H1 (cell line): Measurements from ENCODE around the gene GPX6. TPM values are rescaled to one million over a fixed set of nuclear protein-coding genes. Genes with fewer than 3 reads are reported as not detected.

Experiments
- CTCF ChIA-PET: fragments of 300-600 bp; sonication (Branson Sonifier 250); formaldehyde crosslinking; loops from one replicate; lab custom pipeline; 2021; ENCODE audit not compliant: partially characterized antibody; lab: Charles Lee
- POLR2A ChIA-PET: fragments of 300-600 bp; sonication (Branson Sonifier 250); formaldehyde crosslinking; loops from one replicate; lab custom pipeline; 2021; ENCODE audit warnings: inconsistent platforms; ENCODE audit not compliant: partially characterized antibody; lab: Charles Lee
- DNase-seq, 2 experiments: peaks; one replicate each; pipeline versions ENCODE4 v3.0.0 to v3.0.0-alpha.2; 2010 to 2022; ENCODE audit warnings: low spot score in 2 of 2, low read depth in 1 of 2, mixed read lengths in 1 of 2
- FAIRE-seq: peaks from 2 replicates; lab custom pipeline; 2011; peaks lifted over from hg19 to GRCh38; lab: Jason Lieb, UNC
- H2AFZ ChIP-seq: 2 replicates; pipeline ENCODE4 v1.8.1; 2012; ENCODE audit warnings: low read length, inconsistent platforms
- H2AK5ac ChIP-seq: 2 replicates; pipeline ENCODE4 v1.6.1; 2013; ENCODE audit warnings: low read depth, low read length
- H2BK120ac ChIP-seq: replicated peaks from 2 replicates; pipeline ENCODE3; 2013; ENCODE audit warnings: low read depth, low read length, inconsistent platforms
- H2BK12ac ChIP-seq: 2 replicates; pipeline ENCODE4 v1.6.1; 2013; ENCODE audit warnings: low read depth, low read length
- H2BK15ac ChIP-seq: 2 replicates; pipeline ENCODE4 v1.6.1; 2013; ENCODE audit warnings: low read length
- H2BK20ac ChIP-seq: 2 replicates; pipeline ENCODE4 v1.6.1; 2013; ENCODE audit warnings: low read length
- H2BK5ac ChIP-seq: 2 replicates; pipeline ENCODE4 v1.6.1; 2013; ENCODE audit warnings: low read depth, low read length
- H3K14ac ChIP-seq: 2 replicates; pipeline ENCODE4 v1.6.1; 2013; ENCODE audit warnings: inconsistent platforms; ENCODE audit not compliant: insufficient read length
- H3K18ac ChIP-seq: 2 replicates; pipeline ENCODE4 v1.6.1; 2013; ENCODE audit warnings: low read length; ENCODE audit errors: extremely low read depth
- H3K23ac ChIP-seq: 2 replicates; pipeline ENCODE4 v1.6.1; 2013; ENCODE audit warnings: inconsistent platforms; ENCODE audit not compliant: insufficient read length
- H3K23me2 ChIP-seq: 2 replicates; pipeline ENCODE4 v1.6.1; 2013; ENCODE audit warnings: low read depth, low read length
- H3K27ac ChIP-seq: 2 replicates; pipeline ENCODE4 v1.6.1; 2011; ENCODE audit warnings: low read depth, low read length, inconsistent platforms
- H3K27me3 ChIP-seq, 4 experiments: replicated peaks in 1 of 4; 1 replicate in 1 of 4; 2 replicates in 3 of 4; pipeline versions ENCODE4 v1.6.1 to v1.8.1; 2011 to 2013; ENCODE audit warnings: low read length in 3 of 4, mild to moderate bottlenecking in 3 of 4, inconsistent platforms in 2 of 4, mixed read lengths in 2 of 4, moderate library complexity in 1 of 4; ENCODE audit not compliant: control insufficient read depth in 3 of 4, insufficient read depth in 3 of 4; ENCODE audit errors: extremely low read depth in 1 of 4
- H3K36me3 ChIP-seq, 4 experiments: 2 replicates each; pipeline versions ENCODE4 v1.6.1 to v1.8.1; 2011 to 2013; ENCODE audit warnings: mild to moderate bottlenecking in 4 of 4, low read length in 3 of 4, moderate library complexity in 2 of 4, control low read depth in 1 of 4, inconsistent platforms in 1 of 4; ENCODE audit not compliant: insufficient read depth in 4 of 4, control insufficient read depth in 2 of 4
- H3K4ac ChIP-seq: replicated peaks from 2 replicates; pipeline ENCODE3; 2013; ENCODE audit warnings: low read length, low read depth, mixed read lengths, inconsistent platforms; ENCODE audit not compliant: insufficient read length
- H3K4me1 ChIP-seq, 4 experiments: replicated peaks in 1 of 4; 1 replicate in 1 of 4; 2 replicates in 3 of 4; pipeline versions ENCODE4 v1.6.1 to v1.8.1; 2011 to 2013; ENCODE audit warnings: low read length in 3 of 4, inconsistent platforms in 2 of 4, mixed read lengths in 1 of 4; ENCODE audit not compliant: insufficient read depth in 4 of 4, control insufficient read depth in 3 of 4
- H3K4me2 ChIP-seq, 2 experiments: 2 replicates each; pipeline versions ENCODE4 v1.6.1 to v1.8.1; 2011 to 2013; ENCODE audit warnings: low read depth in 2 of 2, low read length in 2 of 2, control low read depth in 1 of 2, inconsistent platforms in 1 of 2, mild to moderate bottlenecking in 1 of 2; ENCODE audit not compliant: insufficient read depth in 1 of 2
- H3K4me3 ChIP-seq, 4 experiments: fragments of 200-600, 300-600 bp in 1 of 4; sonication (generic), shearing (Covaris generic), sonication (Bioruptor Twin) in 1 of 4; 2 replicates each; pipeline versions ENCODE4 v1.5.1 to v1.8.1; 2011 to 2016; ENCODE audit warnings: low read length in 4 of 4, low read depth in 3 of 4, control low read depth in 2 of 4, inconsistent platforms in 2 of 4, mild to moderate bottlenecking in 2 of 4, mixed read lengths in 1 of 4, moderate library complexity in 1 of 4; ENCODE audit not compliant: insufficient read depth in 2 of 4; ENCODE audit errors: extremely low read depth in 1 of 4
- H3K56ac ChIP-seq: replicated peaks from 2 replicates; pipeline ENCODE3; 2013; ENCODE audit warnings: low read depth, mild to moderate bottlenecking, mixed read lengths, low read length, inconsistent platforms; ENCODE audit not compliant: insufficient read length
- H3K79me1 ChIP-seq: 2 replicates; pipeline ENCODE4 v1.6.1; 2013; ENCODE audit warnings: low read depth, low read length, control low read depth
- H3K79me2 ChIP-seq, 2 experiments: 2 replicates each; pipeline versions ENCODE4 v1.6.1 to v1.8.1; 2012 to 2013; ENCODE audit warnings: low read length in 2 of 2, mild to moderate bottlenecking in 2 of 2, inconsistent platforms in 1 of 2; ENCODE audit not compliant: insufficient read depth in 2 of 2, control insufficient read depth in 1 of 2
- H3K9ac ChIP-seq, 4 experiments: replicated peaks in 1 of 4; 1 replicate in 1 of 4; 2 replicates in 3 of 4; pipeline versions ENCODE4 v1.6.1 to v1.8.1; 2011 to 2013; ENCODE audit warnings: low read depth in 3 of 4, low read length in 3 of 4, control low read depth in 2 of 4, mild to moderate bottlenecking in 2 of 4, moderate library complexity in 2 of 4, inconsistent platforms in 1 of 4; ENCODE audit errors: extremely low read depth in 1 of 4
- H3K9me3 ChIP-seq, 2 experiments: 2 replicates each; pipeline versions ENCODE4 v1.6.1 to v1.8.1; 2012 to 2013; ENCODE audit warnings: mild to moderate bottlenecking in 2 of 2, moderate library complexity in 2 of 2, control low read depth in 1 of 2, inconsistent platforms in 1 of 2, low read depth in 1 of 2, low read length in 1 of 2, mixed read lengths in 1 of 2; ENCODE audit not compliant: insufficient read depth in 2 of 2
- H4K20me1 ChIP-seq, 2 experiments: replicated peaks in 1 of 2; 2 replicates each; pipeline versions ENCODE3 to v1.8.1; 2011 to 2013; ENCODE audit warnings: inconsistent platforms in 2 of 2, low read length in 2 of 2, mild to moderate bottlenecking in 1 of 2; ENCODE audit not compliant: insufficient read depth in 2 of 2, control insufficient read depth in 1 of 2
- H4K5ac ChIP-seq: 2 replicates; pipeline ENCODE4 v1.6.1; 2013; ENCODE audit warnings: low read length, low read depth, mixed read lengths, inconsistent platforms; ENCODE audit not compliant: insufficient read length
- H4K8ac ChIP-seq: 2 replicates; pipeline ENCODE4 v1.8.0; 2013; ENCODE audit warnings: mild to moderate bottlenecking, moderate library complexity, low read length, inconsistent platforms; ENCODE audit not compliant: insufficient read depth; ENCODE audit errors: extremely low read depth
- H4K91ac ChIP-seq: replicated peaks from 2 replicates; pipeline ENCODE3; 2013; ENCODE audit warnings: low read length, mixed read lengths, inconsistent platforms; ENCODE audit not compliant: insufficient read length
- CREB1 ChIP-seq: IDR thresholded peaks from 2 replicates; pipeline ENCODE4 v1.6.1; 2012; ENCODE audit warnings: inconsistent platforms
- EP300 ChIP-seq, 2 experiments: IDR thresholded peaks; 1 replicate in 1 of 2; 2 replicates in 1 of 2; pipeline ENCODE4 v1.6.1; 2011 to 2012; ENCODE audit warnings: low read depth in 2 of 2, low read length in 2 of 2, mild to moderate bottlenecking in 2 of 2, borderline replicate concordance in 1 of 2, inconsistent platforms in 1 of 2, moderate library complexity in 1 of 2
- HDAC6 ChIP-seq: IDR thresholded peaks from one replicate; pipeline ENCODE4 v1.7.1; 2012; ENCODE audit warnings: low read depth, mild to moderate bottlenecking, inconsistent platforms, low read length, moderate library complexity
- POLR2AphosphoS5 ChIP-seq: IDR thresholded peaks from 2 replicates; pipeline ENCODE4 v1.6.1; 2011; ENCODE audit warnings: low read depth, low read length
- TEAD4 ChIP-seq: IDR thresholded peaks from 2 replicates; pipeline ENCODE4 v1.6.1; 2012; ENCODE audit warnings: low read depth, low read length, inconsistent platforms, mixed read lengths
- YY1 ChIP-seq: IDR thresholded peaks from 2 replicates; pipeline ENCODE4 v1.6.1; 2011; ENCODE audit warnings: low read depth, mild to moderate bottlenecking, low read length
- WGBS, 2 experiments: shearing (Covaris generic) in 1 of 2; methylation state at CpG; one replicate each; pipeline versions ENCODE4 v1.1.6 to v1.1.7; 2013 to 2015; ENCODE audit warnings: low lambda C conversion rate in 2 of 2, mixed read lengths in 2 of 2, inconsistent platforms in 1 of 2, low coverage in 1 of 2, missing lambda C conversion rate in 1 of 2; ENCODE audit not compliant: insufficient replicate concordance in 2 of 2, insufficient coverage in 1 of 2, insufficient read length in 1 of 2; ENCODE audit errors: extremely low coverage in 1 of 2, missing lambda C conversion rate in 1 of 2; 5-methylcytosine and 5-hydroxymethylcytosine counted together
- polyA plus RNA-seq, 7 experiments: library from polyadenylated mRNA; depleted of rRNA in 3 of 7; stranded (reverse) in 5 of 7; unstranded in 2 of 7; fragments of >200 nt in 5 of 7; fragments of 200-250 nt in 2 of 7; gene quantifications; 1 replicate in 5 of 7; 2 replicates in 1 of 7; 4 replicates in 1 of 7; pipeline versions ENCODE4 v1.2.1 to v1.2.3, GENCODE V29; 2011 to 2013; ENCODE audit warnings: missing spikeins in 2 of 7, mixed read lengths in 2 of 7
- total RNA-seq: library from RNA; stranded (reverse); fragmentation: NEBNext Ultra II Directional; extraction: Animal tissue kit (Norgen Biotek cat#: 25700); gene quantifications from 2 replicates; pipeline ENCODE4 v1.2.1, GENCODE V29; 2021
- TF ChIP-seq, protein P1 (sequence below), 3 experiments: IDR thresholded peaks; 1 replicate in 2 of 3; 2 replicates in 1 of 3; pipeline versions ENCODE4 v1.5.1 to v1.6.1; 2011; ENCODE audit warnings: low read length in 3 of 3, mild to moderate bottlenecking in 3 of 3, inconsistent platforms in 2 of 3, low read depth in 1 of 3, moderate library complexity in 1 of 3; ENCODE audit not compliant: insufficient read depth in 1 of 3; ENCODE audit errors: control extremely low read depth in 1 of 3

GPX6 gene
- total and polyA plus RNA-seq, 2 of the 8 experiments (the other 6 are each of a cell fraction or from before 2014, with no cell fraction given), result not detected

- no peak overlapping the region; the same call in 1 of the 2 replicates for H2BK12ac ChIP-seq
- DNase-seq (no peak), FAIRE-seq (no peak)
- no peaks in the 10 kb centered on the region for H3K79me1 ChIP-seq
- H3K4me2 ChIP-seq, result no peak overlapping the region
- H3K9me3 ChIP-seq, result no peaks in the 10 kb centered on the region
- H3K18ac ChIP-seq, result no peak overlapping the region
- H3K14ac ChIP-seq, result no peak overlapping the region
- no peak overlapping the region for H3K4me3 ChIP-seq
- 87% methylated on average over 3 of the region's 3 CpGs; no CpG with 5 or more reads in 1 of the 2 experiments for WGBS, 2 experiments
- no peak overlapping the region for H2AK5ac ChIP-seq
- no peaks in the 10 kb centered on the region for H3K79me2 ChIP-seq
- no peak overlapping the region for H3K23ac ChIP-seq
- H3K56ac ChIP-seq, result no peak overlapping the region
- no peak overlapping the region for H3K4ac ChIP-seq
- no peak overlapping the region for H3K27ac ChIP-seq
- H3K9ac ChIP-seq, result no peak overlapping the region
- H2BK120ac ChIP-seq, result no peak overlapping the region
- H2AFZ ChIP-seq, result no peak overlapping the region
- H4K20me1 ChIP-seq, result no peaks in the 10 kb centered on the region
- H3K27me3 ChIP-seq, result no peaks in the 10 kb centered on the region
- H2BK5ac ChIP-seq, result no peak overlapping the region
- POLR2A ChIA-PET, result no interaction called here
- TF ChIP-seq EP300 (IDR thresholded peaks at IDR 0.05; ENCODE audit: borderline replicate concordance in 1 of 2, low read depth in 2 of 2, low read length in 2 of 2) (no peak), CREB1 (no peak), POLR2AphosphoS5 (no peak), TEAD4 (no peak), HDAC6 (no peak), YY1 (no peak)
- TF ChIP-seq, protein P1, sequence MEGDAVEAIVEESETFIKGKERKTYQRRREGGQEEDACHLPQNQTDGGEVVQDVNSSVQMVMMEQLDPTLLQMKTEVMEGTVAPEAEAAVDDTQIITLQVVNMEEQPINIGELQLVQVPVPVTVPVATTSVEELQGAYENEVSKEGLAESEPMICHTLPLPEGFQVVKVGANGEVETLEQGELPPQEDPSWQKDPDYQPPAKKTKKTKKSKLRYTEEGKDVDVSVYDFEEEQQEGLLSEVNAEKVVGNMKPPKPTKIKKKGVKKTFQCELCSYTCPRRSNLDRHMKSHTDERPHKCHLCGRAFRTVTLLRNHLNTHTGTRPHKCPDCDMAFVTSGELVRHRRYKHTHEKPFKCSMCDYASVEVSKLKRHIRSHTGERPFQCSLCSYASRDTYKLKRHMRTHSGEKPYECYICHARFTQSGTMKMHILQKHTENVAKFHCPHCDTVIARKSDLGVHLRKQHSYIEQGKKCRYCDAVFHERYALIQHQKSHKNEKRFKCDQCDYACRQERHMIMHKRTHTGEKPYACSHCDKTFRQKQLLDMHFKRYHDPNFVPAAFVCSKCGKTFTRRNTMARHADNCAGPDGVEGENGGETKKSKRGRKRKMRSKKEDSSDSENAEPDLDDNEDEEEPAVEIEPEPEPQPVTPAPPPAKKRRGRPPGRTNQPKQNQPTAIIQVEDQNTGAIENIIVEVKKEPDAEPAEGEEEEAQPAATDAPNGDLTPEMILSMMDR (IDR thresholded peaks at IDR 0.05; ENCODE audit: control extremely low read depth in 1 of 3, insufficient read depth in 1 of 3, low read depth in 1 of 3, low read length in 3 of 3), result no peak
- peaks cover 4% of the 10 kb centered on the region; the same call in 1 of the 2 replicates for H3K23me2 ChIP-seq
- peaks cover 0 to 8% (median 3%) of the 10 kb centered on the region in 4 experiments; a peak in 5 of 7 replicates for H3K4me1 ChIP-seq
- CTCF ChIA-PET, result no interaction called here
- H2BK20ac ChIP-seq, result no peak overlapping the region
- H4K91ac ChIP-seq, result no peak overlapping the region
- no peak overlapping the region for H2BK15ac ChIP-seq
- no peak overlapping the region for H4K8ac ChIP-seq
- no peak overlapping the region for H4K5ac ChIP-seq
- H3K36me3 ChIP-seq, result no peaks in the 10 kb centered on the region
These were observed 18.7 kb upstream of the GPX6 start for GRCh38 chr6:28534306-28534705.
